ENCODE measurements around the gene DNER.

Gene DNER

DNA sequence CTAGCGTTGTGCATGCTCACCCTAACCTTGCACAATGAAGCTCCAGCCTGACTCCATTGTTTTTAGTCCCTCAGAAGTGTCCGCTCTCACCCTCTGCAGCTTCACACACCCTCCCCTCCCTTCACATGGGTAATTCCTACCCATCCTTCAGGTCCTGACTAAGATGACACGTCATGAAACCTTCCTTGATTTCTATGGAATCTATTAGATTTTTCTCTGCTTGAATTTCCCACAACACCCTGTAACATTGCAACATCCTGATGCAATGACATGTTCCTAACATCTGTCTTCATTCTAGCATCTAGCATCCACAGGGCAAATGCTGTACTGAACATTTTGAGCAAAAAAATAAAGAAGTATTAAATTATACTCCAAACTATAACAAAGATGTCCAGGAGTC lies 366.2 kb downstream of the DNER start:
- H3K36me3 ChIP-seq (ENCODE audit: low read depth), result no peaks in the 10 kb centered on the region
- DNase-seq (ENCODE audit: low spot score) (no peak), ATAC-seq (ENCODE audit: low read depth) (no peak)
- TF ChIP-seq, protein P1, sequence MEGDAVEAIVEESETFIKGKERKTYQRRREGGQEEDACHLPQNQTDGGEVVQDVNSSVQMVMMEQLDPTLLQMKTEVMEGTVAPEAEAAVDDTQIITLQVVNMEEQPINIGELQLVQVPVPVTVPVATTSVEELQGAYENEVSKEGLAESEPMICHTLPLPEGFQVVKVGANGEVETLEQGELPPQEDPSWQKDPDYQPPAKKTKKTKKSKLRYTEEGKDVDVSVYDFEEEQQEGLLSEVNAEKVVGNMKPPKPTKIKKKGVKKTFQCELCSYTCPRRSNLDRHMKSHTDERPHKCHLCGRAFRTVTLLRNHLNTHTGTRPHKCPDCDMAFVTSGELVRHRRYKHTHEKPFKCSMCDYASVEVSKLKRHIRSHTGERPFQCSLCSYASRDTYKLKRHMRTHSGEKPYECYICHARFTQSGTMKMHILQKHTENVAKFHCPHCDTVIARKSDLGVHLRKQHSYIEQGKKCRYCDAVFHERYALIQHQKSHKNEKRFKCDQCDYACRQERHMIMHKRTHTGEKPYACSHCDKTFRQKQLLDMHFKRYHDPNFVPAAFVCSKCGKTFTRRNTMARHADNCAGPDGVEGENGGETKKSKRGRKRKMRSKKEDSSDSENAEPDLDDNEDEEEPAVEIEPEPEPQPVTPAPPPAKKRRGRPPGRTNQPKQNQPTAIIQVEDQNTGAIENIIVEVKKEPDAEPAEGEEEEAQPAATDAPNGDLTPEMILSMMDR (IDR thresholded peaks at IDR 0.05; ENCODE audit: poor library complexity, severe bottlenecking), result no peak
- H3K9me3 ChIP-seq (ENCODE audit: severe bottlenecking), result peaks cover 6% of the 10 kb centered on the region
- no peak overlapping the region for H3K27ac ChIP-seq (ENCODE audit: poor library complexity, severe bottlenecking)
- peaks cover 26% of the 10 kb centered on the region for H3K4me1 ChIP-seq (ENCODE audit: insufficient read depth, poor library complexity, severe bottlenecking)
- H3K27me3 ChIP-seq (ENCODE audit: insufficient read depth, poor library complexity, severe bottlenecking), result no peaks in the 10 kb centered on the region
- no peak overlapping the region for H3K4me3 ChIP-seq (ENCODE audit: severe bottlenecking)

DNA sequence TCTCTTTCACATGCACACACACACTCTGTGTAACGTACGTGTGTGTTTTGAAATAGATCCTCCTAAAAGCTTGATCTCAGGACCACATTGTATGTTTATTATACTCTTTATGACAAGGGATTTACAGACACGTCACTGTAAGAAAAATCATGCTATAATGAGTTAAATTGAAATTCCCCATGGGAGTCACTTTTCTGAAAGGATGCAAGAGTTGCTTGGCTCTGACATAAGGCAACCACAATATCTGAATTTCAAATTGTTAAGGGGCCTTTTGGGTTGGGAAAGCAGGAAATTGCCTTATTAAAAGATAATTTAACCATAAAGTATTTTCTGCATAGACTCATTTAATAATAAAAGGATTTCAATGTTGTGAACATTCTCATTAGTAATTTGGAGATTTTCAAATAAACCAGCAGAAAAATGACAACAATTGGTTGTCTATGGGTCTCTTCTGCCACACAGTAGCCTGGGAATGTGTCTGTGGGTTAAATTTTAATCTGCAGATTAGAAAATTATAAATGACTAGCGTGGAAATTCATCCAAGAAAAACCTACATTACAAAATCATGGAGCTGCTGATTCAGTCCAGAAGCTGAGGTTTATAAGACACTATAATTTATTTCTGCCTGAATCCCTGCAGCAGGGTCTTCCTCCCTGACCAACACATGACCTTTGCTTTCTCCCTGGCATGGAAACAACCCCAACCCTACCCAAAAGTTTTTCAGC lies 367.4 kb downstream of the DNER start:
- Histone ChIP-seq H3K36me3 (ENCODE audit: low read depth) (no peaks in the 10 kb centered on the region), H3K4me1 (ENCODE audit: insufficient read depth, poor library complexity, severe bottlenecking) (peaks cover 29% of the 10 kb centered on the region), H3K27me3 (ENCODE audit: insufficient read depth, poor library complexity, severe bottlenecking) (no peaks in the 10 kb centered on the region), H3K4me3 (ENCODE audit: severe bottlenecking) (no peak overlapping the region), H3K27ac (ENCODE audit: poor library complexity, severe bottlenecking) (no peak overlapping the region), H3K9me3 (ENCODE audit: severe bottlenecking) (peaks cover 6% of the 10 kb centered on the region)
- TF ChIP-seq, protein P1 (IDR thresholded peaks at IDR 0.05; ENCODE audit: poor library complexity, severe bottlenecking), result no peak
- DNase-seq (ENCODE audit: low spot score) (no peak), ATAC-seq (ENCODE audit: low read depth) (no peak)

DNA sequence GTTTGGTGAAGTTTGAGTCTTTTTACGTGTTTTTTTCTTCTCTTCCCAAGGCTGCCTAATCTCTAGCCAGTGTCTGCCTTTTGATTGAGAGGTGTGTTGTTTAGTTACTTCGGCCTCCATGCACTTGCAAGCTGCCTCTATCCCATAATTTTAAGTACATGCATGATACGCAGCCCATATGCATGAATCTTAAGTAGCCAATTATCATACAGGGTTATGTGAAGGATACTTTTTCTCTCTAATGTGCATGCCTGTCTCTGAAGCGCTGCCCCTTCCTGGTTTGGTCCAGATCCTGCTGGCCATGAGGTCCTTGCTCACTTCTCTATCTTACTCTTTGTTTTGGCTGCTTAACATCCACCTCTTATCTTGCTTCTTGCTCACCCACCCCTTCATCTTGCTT lies 369.4 kb downstream of the DNER start:
- Histone ChIP-seq H3K4me3 (ENCODE audit: severe bottlenecking) (no peak overlapping the region), H3K4me1 (ENCODE audit: insufficient read depth, poor library complexity, severe bottlenecking) (peaks cover 24% of the 10 kb centered on the region), H3K36me3 (ENCODE audit: low read depth) (no peaks in the 10 kb centered on the region), H3K27ac (ENCODE audit: poor library complexity, severe bottlenecking) (peak overlapping the region; percentile 88), H3K9me3 (ENCODE audit: severe bottlenecking) (peaks cover 6% of the 10 kb centered on the region), H3K27me3 (ENCODE audit: insufficient read depth, poor library complexity, severe bottlenecking) (no peaks in the 10 kb centered on the region)
- TF ChIP-seq, protein P1 (IDR thresholded peaks at IDR 0.05; ENCODE audit: poor library complexity, severe bottlenecking), result no peak
- DNase-seq (ENCODE audit: low spot score), result no peak
- no peak for ATAC-seq (ENCODE audit: low read depth)

DNA sequence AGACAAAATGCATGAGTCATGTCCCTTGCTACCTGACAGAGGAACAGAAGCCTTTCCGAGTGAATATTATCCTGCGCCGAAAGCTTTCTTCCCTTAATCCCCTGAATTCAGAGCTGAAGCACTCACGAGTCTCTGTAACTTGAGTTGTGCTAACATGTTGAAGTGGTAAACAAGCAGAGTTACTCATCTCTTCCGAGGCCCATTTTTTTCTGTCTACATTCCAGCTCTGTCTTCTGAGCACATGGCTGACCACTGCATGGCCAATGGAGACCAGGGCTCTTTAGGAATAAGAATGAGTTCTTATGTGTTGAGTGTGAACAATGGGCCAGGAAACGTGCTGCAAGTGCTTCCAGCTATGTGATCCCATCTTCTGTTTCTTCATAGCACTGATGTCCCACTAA lies 370.2 kb downstream of the DNER start:
- Histone ChIP-seq H3K4me1 (ENCODE audit: insufficient read depth, poor library complexity, severe bottlenecking) (peaks cover 22% of the 10 kb centered on the region), H3K36me3 (ENCODE audit: low read depth) (no peaks in the 10 kb centered on the region), H3K27ac (ENCODE audit: poor library complexity, severe bottlenecking) (peak overlapping the region; percentile 88), H3K27me3 (ENCODE audit: insufficient read depth, poor library complexity, severe bottlenecking) (no peaks in the 10 kb centered on the region), H3K4me3 (ENCODE audit: severe bottlenecking) (no peak overlapping the region), H3K9me3 (ENCODE audit: severe bottlenecking) (peaks cover 3% of the 10 kb centered on the region)
- DNase-seq (ENCODE audit: low spot score) (no peak), ATAC-seq (ENCODE audit: low read depth) (peak; percentile 94)
- TF ChIP-seq, protein P1 (IDR thresholded peaks at IDR 0.05; ENCODE audit: poor library complexity, severe bottlenecking), result no peak

DNA sequence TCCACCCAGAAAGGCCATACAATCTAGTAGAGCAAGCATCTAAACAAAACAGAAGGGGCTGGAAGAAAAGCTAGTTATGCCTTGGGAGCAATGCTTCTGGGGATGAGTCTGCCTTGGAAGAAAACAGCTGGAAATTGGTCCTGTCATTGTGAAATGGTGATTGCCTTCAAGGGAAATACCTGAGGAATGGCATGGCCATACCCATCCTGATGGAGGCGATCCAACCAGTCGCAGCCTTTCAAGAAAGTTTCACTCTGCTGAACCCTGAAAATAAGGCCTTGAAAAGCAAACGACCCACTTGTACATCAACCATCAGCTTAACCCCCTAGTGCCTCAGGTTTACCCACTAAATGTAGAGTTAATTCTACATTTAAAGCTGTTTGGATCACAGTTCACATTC lies 370.7 kb downstream of the DNER start:
- no peaks in the 10 kb centered on the region for H3K27me3 ChIP-seq (ENCODE audit: insufficient read depth, poor library complexity, severe bottlenecking)
- ATAC-seq (ENCODE audit: low read depth) (peak; percentile 50), DNase-seq (ENCODE audit: low spot score) (no peak)
- peak overlapping the region; percentile 88 for H3K27ac ChIP-seq (ENCODE audit: poor library complexity, severe bottlenecking)
- TF ChIP-seq, protein P1 (IDR thresholded peaks at IDR 0.05; ENCODE audit: poor library complexity, severe bottlenecking), result no peak
- no peaks in the 10 kb centered on the region for H3K9me3 ChIP-seq (ENCODE audit: severe bottlenecking)
- H3K4me1 ChIP-seq (ENCODE audit: insufficient read depth, poor library complexity, severe bottlenecking), result peaks cover 22% of the 10 kb centered on the region
- no peak overlapping the region for H3K4me3 ChIP-seq (ENCODE audit: severe bottlenecking)
- no peaks in the 10 kb centered on the region for H3K36me3 ChIP-seq (ENCODE audit: low read depth)

Data from RWPE2 (cell line).